B cell (primary cell): ENCODE data around the gene SLC35A2. TPM values are rescaled to one million over a fixed set of nuclear protein-coding genes. Genes with fewer than 3 reads are reported as not detected.
"Not testable (repeated sequence)": the region's sequence is repeated elsewhere in the genome, so short reads cannot be mapped to it uniquely, and the experiment has no call there.

Experiments
- ATAC-seq: fragments of 200-7000 bp; cut with Tn5 transposase; one replicate; pipeline ENCODE4 v1.10.0; 2021; ENCODE audit warnings: low read depth, mild to moderate bottlenecking, moderate number of reproducible peaks, moderate library complexity
- CTCF ChIA-PET: fragments of 350-600 bp; sonication (Branson Sonifier 250); formaldehyde crosslinking; loops from one replicate; lab custom pipeline; 2021; ENCODE audit warnings: antibody characterized with exemption, inconsistent platforms; lab: Charles Lee
- POLR2A ChIA-PET: fragments of 350-600 bp; sonication (Branson Sonifier 250); formaldehyde crosslinking; loops from one replicate; lab custom pipeline; 2021; ENCODE audit warnings: antibody characterized with exemption; lab: Charles Lee
- DNase-seq: peaks from one replicate; pipeline ENCODE4 v3.0.0; 2013
- H2AFZ ChIP-seq: 2 replicates; pipeline ENCODE4 v1.6.1; 2012; ENCODE audit warnings: mild to moderate bottlenecking, low read depth, low read length; ENCODE audit not compliant: insufficient read depth, poor library complexity, severe bottlenecking
- H3K27ac ChIP-seq, 2 donors: 1 replicate in 1 of 2; 2 replicates in 1 of 2; pipeline ENCODE4 v1.5.1; 2012 to 2013; ENCODE audit warnings: low read length in 2 of 2, mild to moderate bottlenecking in 2 of 2, moderate library complexity in 1 of 2
- H3K27me3 ChIP-seq, 4 experiments: fragments of 200-600 bp in 1 of 4; sonication (generic) in 1 of 4; replicated peaks in 1 of 4; 1 replicate in 2 of 4; 2 replicates in 2 of 4; pipeline versions ENCODE4 v1.6.1 to v1.7.0; 2013 to 2016; ENCODE audit warnings: low read length in 3 of 4, mild to moderate bottlenecking in 2 of 4, mixed read lengths in 1 of 4, moderate library complexity in 1 of 4; ENCODE audit not compliant: insufficient read depth in 4 of 4, control insufficient read depth in 3 of 4; ENCODE audit errors: control extremely low read depth in 1 of 4
- H3K36me3 ChIP-seq, 2 experiments: replicated peaks in 1 of 2; 1 replicate in 1 of 2; 2 replicates in 1 of 2; pipeline versions ENCODE4 v1.6.1 to v1.7.1; 2013; ENCODE audit warnings: low read length in 1 of 2; ENCODE audit not compliant: insufficient read depth in 2 of 2, control insufficient read depth in 1 of 2; ENCODE audit errors: control extremely low read depth in 1 of 2, extremely low read depth in 1 of 2
- H3K4me1 ChIP-seq, 2 donors: fragments of 200-600 bp in 1 of 2; sonication (generic) in 1 of 2; 1 replicate in 1 of 2; 2 replicates in 1 of 2; pipeline versions ENCODE4 v1.5.1 to v1.6.1; 2013 to 2017; ENCODE audit warnings: low read length in 2 of 2; ENCODE audit not compliant: control insufficient read depth in 2 of 2, insufficient read depth in 2 of 2
- H3K4me2 ChIP-seq: replicated peaks from 2 replicates; pipeline ENCODE3; 2012; ENCODE audit warnings: mild to moderate bottlenecking, low read depth, low read length; ENCODE audit not compliant: poor library complexity, severe bottlenecking
- H3K4me3 ChIP-seq, 5 experiments: fragments of 200-600 bp in 1 of 5; sonication (generic) in 1 of 5; 1 replicate in 3 of 5; 2 replicates in 2 of 5; pipeline versions ENCODE4 v1.5.1 to v1.7.0; 2011 to 2016; ENCODE audit warnings: low read length in 4 of 5, mild to moderate bottlenecking in 4 of 5, low read depth in 2 of 5, control low read depth in 1 of 5, moderate library complexity in 1 of 5; ENCODE audit not compliant: insufficient read depth in 1 of 5; ENCODE audit errors: control extremely low read depth in 1 of 5, extremely low read depth in 1 of 5
- H3K79me2 ChIP-seq: fragments of 200-600 bp; sonication (generic); one replicate; pipeline ENCODE4 v1.6.0; 2016; ENCODE audit warnings: low read length; ENCODE audit not compliant: control insufficient read depth, insufficient read depth
- H3K9ac ChIP-seq: fragments of 200-600 bp; sonication (generic); 2 replicates; pipeline ENCODE4 v1.6.1; 2017; ENCODE audit warnings: mild to moderate bottlenecking, low read length, moderate library complexity
- H3K9me3 ChIP-seq, 3 donors: one replicate each; pipeline versions ENCODE4 v1.6.1 to v1.7.1; 2013; ENCODE audit warnings: low read length in 2 of 3; ENCODE audit not compliant: control insufficient read depth in 2 of 3, insufficient read depth in 1 of 3; ENCODE audit errors: control extremely low read depth in 1 of 3
- H4K20me1 ChIP-seq: 2 replicates; pipeline ENCODE4 v1.6.0; 2012; ENCODE audit warnings: mild to moderate bottlenecking, low read length; ENCODE audit not compliant: insufficient read depth, control insufficient read depth, poor library complexity, severe bottlenecking
- H3K27ac Mint-ChIP-seq: one replicate; pipeline ENCODE4 v1.8.0; 2021; ENCODE audit warnings: mixed read lengths
- H3K27me3 Mint-ChIP-seq: one replicate; pipeline ENCODE4 v1.8.0; 2021; ENCODE audit warnings: mixed read lengths
- H3K4me1 Mint-ChIP-seq: one replicate; pipeline ENCODE4 v1.8.0; 2021; ENCODE audit warnings: mixed read lengths
- H3K4me3 Mint-ChIP-seq: one replicate; pipeline ENCODE4 v1.8.0; 2021; ENCODE audit warnings: mixed read lengths
- H3K9me3 Mint-ChIP-seq: one replicate; pipeline ENCODE4 v1.8.0; 2022; ENCODE audit warnings: mixed read lengths; ENCODE audit not compliant: insufficient read depth
- intact Hi-C: fragments of 100-400 bp; cut with micrococcal nuclease; formaldehyde crosslinking; loops from one replicate; pipeline ENCODE4 v1.10.0; 2022
- polyA plus RNA-seq: library from polyadenylated mRNA; depleted of rRNA; stranded (reverse); fragments of >200 nt; gene quantifications from 2 replicates; pipeline ENCODE4 v1.2.3, GENCODE V29; 2012
- small RNA-seq: library from RNA; depleted of rRNA; stranded (forward); fragments of <200 nt; gene quantifications from one replicate; pipeline ENCODE3, GENCODE V24; 2012; ENCODE audit warnings: low replicate concordance, low read depth; ENCODE audit not compliant: insufficient read length
- total RNA-seq, 2 donors: library from RNA; stranded (reverse); fragments of 120-200 nt in 1 of 2; gene quantifications; 1 replicate in 1 of 2; 2 replicates in 1 of 2; pipeline versions ENCODE4 v1.2.3 to v1.2.4, GENCODE V29; 2013 to 2022

The SLC35A2 gene
- total and polyA plus RNA-seq, 2 donors (not counting 1 experiment from before 2014, with no cell fraction given) = 19.1 to 22.0 TPM

DNA sequence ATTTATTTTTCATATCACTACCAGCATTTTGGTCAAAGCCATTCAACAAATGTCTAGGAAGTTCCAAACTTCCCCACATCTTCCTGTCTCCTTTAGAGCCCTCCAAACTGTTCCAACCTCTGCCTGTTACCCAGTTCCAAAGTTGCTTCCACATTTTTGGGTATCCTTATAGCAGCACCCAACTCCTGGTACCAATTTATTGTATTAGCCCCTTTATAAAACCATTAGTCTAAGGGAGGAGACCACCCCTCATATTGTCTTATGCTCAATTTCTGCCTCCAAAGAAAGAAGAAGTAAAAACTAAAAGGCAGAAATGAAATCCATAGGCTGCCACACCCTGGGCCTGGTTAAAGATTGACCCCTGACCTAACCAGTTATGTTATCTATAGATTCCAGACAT is 58.0 kb downstream of the SLC35A2 start:
- H3K9me3 ChIP-seq, DNase-seq, H4K20me1 ChIP-seq, H3K27ac ChIP-seq, H3K27me3 ChIP-seq, H3K4me3 ChIP-seq, H2AFZ ChIP-seq, H3K36me3 ChIP-seq, POLR2A ChIA-PET, H3K4me3 Mint-ChIP-seq, H3K4me1 ChIP-seq, H3K4me2 ChIP-seq, H3K9ac ChIP-seq, H3K79me2 ChIP-seq, H3K9me3 Mint-ChIP-seq, H3K27ac Mint-ChIP-seq, CTCF ChIA-PET, ATAC-seq, H3K4me1 Mint-ChIP-seq, intact Hi-C loops: not testable (repeated sequence)
- peaks cover 13% of the 10 kb centered on the region for H3K27me3 Mint-ChIP-seq

Small RNA genes within 50 kb of the gene (small RNA-seq; reads per million reads assigned to genes)
- gene RNU6-722P = not detected

Other genes with a start within 250 kb of the SLC35A2 start
- gene WAS, start 227.8 kb downstream of the SLC35A2 start, total RNA-seq = 98.0 and 102 TPM in 2 replicates
- gene WAS, start 227.8 kb downstream of the SLC35A2 start, polyA plus RNA-seq = 88.7 and 93.8 TPM in 2 replicates
- gene SUV39H1, start 214.9 kb downstream of the SLC35A2 start, total RNA-seq = 8.9 and 9.5 TPM in 2 replicates
- gene SUV39H1, start 214.9 kb downstream of the SLC35A2 start, polyA plus RNA-seq = 5.2 and 6.7 TPM in 2 replicates
- not detected in 2 replicates for gene GLOD5, start 149.9 kb downstream of the SLC35A2 start, total RNA-seq
- gene GLOD5, start 149.9 kb downstream of the SLC35A2 start, polyA plus RNA-seq = not detected in 2 replicates
- not detected in 2 replicates for gene GATA1, start 125.1 kb downstream of the SLC35A2 start, total RNA-seq
- gene GATA1, start 125.1 kb downstream of the SLC35A2 start, polyA plus RNA-seq = 0.16 TPM in 1 of 2 replicates, not detected in the other
- gene HDAC6, start 109.6 kb downstream of the SLC35A2 start, total RNA-seq = 168 and 170 TPM in 2 replicates
- gene HDAC6, start 109.6 kb downstream of the SLC35A2 start, polyA plus RNA-seq = 125 and 137 TPM in 2 replicates
- gene ERAS, start 85.1 kb downstream of the SLC35A2 start, total RNA-seq = not detected in 2 replicates
- 0.09 and 0.19 TPM in 2 replicates for gene ERAS, start 85.1 kb downstream of the SLC35A2 start, polyA plus RNA-seq
- gene PCSK1N, start 76.0 kb downstream of the SLC35A2 start, total RNA-seq = not detected in 2 replicates
- gene PCSK1N, start 76.0 kb downstream of the SLC35A2 start, polyA plus RNA-seq = 0.09 TPM in 1 of 2 replicates, not detected in the other
- gene TIMM17B, start 13.9 kb downstream of the SLC35A2 start, total RNA-seq = 50.0 and 54.3 TPM in 2 replicates
- gene TIMM17B, start 13.9 kb downstream of the SLC35A2 start, polyA plus RNA-seq = 52.3 and 63.9 TPM in 2 replicates
- gene PQBP1, start 13.7 kb downstream of the SLC35A2 start, total RNA-seq = 89.5 and 89.9 TPM in 2 replicates
- 128 and 138 TPM in 2 replicates for gene PQBP1, start 13.7 kb downstream of the SLC35A2 start, polyA plus RNA-seq
- gene PIM2, start 7.4 kb upstream of the SLC35A2 start, total RNA-seq = 315 and 323 TPM in 2 replicates
- 249 and 276 TPM in 2 replicates for gene PIM2, start 7.4 kb upstream of the SLC35A2 start, polyA plus RNA-seq
- gene OTUD5, start 46.0 kb upstream of the SLC35A2 start, total RNA-seq = 101 and 105 TPM in 2 replicates
- 116 and 130 TPM in 2 replicates for gene OTUD5, start 46.0 kb upstream of the SLC35A2 start, polyA plus RNA-seq
- 1.5 and 2.3 TPM in 2 replicates for gene KCND1, start 60.2 kb upstream of the SLC35A2 start, total RNA-seq
- 2.2 and 4.3 TPM in 2 replicates for gene KCND1, start 60.2 kb upstream of the SLC35A2 start, polyA plus RNA-seq
- 143 and 150 TPM in 2 replicates for gene GRIPAP1, start 90.6 kb upstream of the SLC35A2 start, total RNA-seq
- gene GRIPAP1, start 90.6 kb upstream of the SLC35A2 start, polyA plus RNA-seq = 70.7 and 127 TPM in 2 replicates
- gene TFE3, start 131.7 kb upstream of the SLC35A2 start, total RNA-seq = 38.9 and 42.1 TPM in 2 replicates
- 21.0 and 31.1 TPM in 2 replicates for gene TFE3, start 131.7 kb upstream of the SLC35A2 start, polyA plus RNA-seq
- 12.5 and 16.2 TPM in 2 replicates for gene CCDC120, start 147.4 kb upstream of the SLC35A2 start, total RNA-seq
- 5.7 and 7.6 TPM in 2 replicates for gene CCDC120, start 147.4 kb upstream of the SLC35A2 start, polyA plus RNA-seq
- 19.0 and 22.5 TPM in 2 replicates for gene PRAF2, start 162.4 kb upstream of the SLC35A2 start, total RNA-seq
- gene PRAF2, start 162.4 kb upstream of the SLC35A2 start, polyA plus RNA-seq = 18.2 and 19.4 TPM in 2 replicates
- 92.0 and 100 TPM in 2 replicates for gene WDR45, start 168.2 kb upstream of the SLC35A2 start, total RNA-seq
- 153 and 238 TPM in 2 replicates for gene WDR45, start 168.2 kb upstream of the SLC35A2 start, polyA plus RNA-seq
- gene GPKOW, start 212.1 kb upstream of the SLC35A2 start, total RNA-seq = 16.8 and 18.7 TPM in 2 replicates
- 8.7 and 12.9 TPM in 2 replicates for gene GPKOW, start 212.1 kb upstream of the SLC35A2 start, polyA plus RNA-seq